ENCODE measurements around the gene TBRG4. TPM values are rescaled to one million over a fixed set of nuclear protein-coding genes. Genes with fewer than 3 reads are reported as not detected.

Gene TBRG4
- total and polyA plus RNA-seq, 10 donors: 37.9 to 77.1 (median 57.9) TPM

- no peak for DNase-seq
- intact Hi-C loops (cut with DNase I; ENCODE audit: low total_unique reads): no loop called here
Observed at GRCh38 chr7:45082031-45082830, 29.3 kb downstream of the TBRG4 start.

GRCh38 chr7:45081670-45081974 lies 29.9 kb downstream of the TBRG4 start:
- intact Hi-C loops (cut with DNase I; ENCODE audit: low total_unique reads): no loop called here
- H3K36me3 ChIP-seq: peaks cover 0 to 15% (median 13%) of the 10 kb centered on the region in 6 donors
- no peaks in the 10 kb centered on the region for H3K27me3 ChIP-seq (replicated peaks in 1 of 7)
- no peak for DNase-seq
- TF ChIP-seq POLR2AphosphoS5 (IDR thresholded peaks at IDR 0.05): no peak
- no peak for TF ChIP-seq CTCF (IDR thresholded peaks at IDR 0.05 in 8 of 11, conservative IDR thresholded peaks at IDR 0.05 in 3 of 11)
- no peak for TF ChIP-seq POLR2A (IDR thresholded peaks at IDR 0.05)
- peaks cover 0 to 18% (median 5%) of the 10 kb centered on the region in 6 donors for H3K4me1 ChIP-seq
- WGBS, 5 donors: 90 to 98% (median 94%) methylated on average over 7 to 9 of the region's 9 CpGs
- no peak overlapping the region for H3K4me3 ChIP-seq
- H3K27ac ChIP-seq: no peak overlapping the region
- no peaks in the 10 kb centered on the region for H3K9me3 ChIP-seq

More at GRCh38 chr7:45082031-45082830, 29.3 kb downstream of the TBRG4 start:
- WGBS, 5 donors: 65 to 76% (median 73%) methylated on average over 5 to 18 of the region's 18 CpGs
- TF ChIP-seq CTCF (IDR thresholded peaks at IDR 0.05 in 8 of 11, conservative IDR thresholded peaks at IDR 0.05 in 3 of 11) (no peak), POLR2A (IDR thresholded peaks at IDR 0.05) (no peak), POLR2AphosphoS5 (IDR thresholded peaks at IDR 0.05) (no peak)
- Histone ChIP-seq H3K27ac (peak overlapping the region in 2 of 8 donors; percentile 22 to 33), H3K9me3 (no peaks in the 10 kb centered on the region), H3K4me1 (peaks cover 0 to 18% (median 5%) of the 10 kb centered on the region in 6 donors), H3K4me3 (no peak overlapping the region), H3K36me3 (peaks cover 0 to 8% (median 7%) of the 10 kb centered on the region in 6 donors), H3K27me3 (replicated peaks in 1 of 7) (no peaks in the 10 kb centered on the region)

- H3K4me1 ChIP-seq: peaks cover 0 to 18% (median 5%) of the 10 kb centered on the region in 6 donors
- WGBS, 5 donors: 86 to 91% (median 89%) methylated on average over 10 to 14 of the region's 14 CpGs
- TF ChIP-seq POLR2AphosphoS5 (IDR thresholded peaks at IDR 0.05) (no peak), POLR2A (IDR thresholded peaks at IDR 0.05) (no peak), CTCF (IDR thresholded peaks at IDR 0.05 in 8 of 11, conservative IDR thresholded peaks at IDR 0.05 in 3 of 11) (no peak)
- H3K4me3 ChIP-seq: no peak overlapping the region
- H3K27me3 ChIP-seq (replicated peaks in 1 of 7): no peaks in the 10 kb centered on the region
- intact Hi-C loops (cut with DNase I; ENCODE audit: low total_unique reads): no loop called here
- no peaks in the 10 kb centered on the region for H3K9me3 ChIP-seq
- H3K27ac ChIP-seq: no peak overlapping the region
- no peak for DNase-seq
- H3K36me3 ChIP-seq: peaks cover 0 to 20% (median 18%) of the 10 kb centered on the region in 6 donors
Observed at GRCh38 chr7:45080958-45081669, 30.4 kb downstream of the TBRG4 start.

All from spleen (tissue), 11 donors.